Progenitor cell of endocrine pancreas (in vitro differentiated cells): ENCODE measurements around the gene HTR1D. TPM values are rescaled to one million over a fixed set of nuclear protein-coding genes. Genes with fewer than 3 reads are reported as not detected.
"Not testable (repeated sequence)": the region's sequence is repeated elsewhere in the genome, so short reads cannot be mapped to it uniquely, and the experiment has no call there.

ENCODE experiments used
- DNase-seq: peaks from one replicate; pipeline ENCODE4 v3.0.0; 2021; ENCODE audit warnings: low spot score; ENCODE audit not compliant: unreplicated experiment
- H3K27ac Mint-ChIP-seq: 2 replicates; pipeline ENCODE4 v1.8.0; 2021; ENCODE audit warnings: mild to moderate bottlenecking, moderate library complexity, mixed read lengths
- H3K27me3 Mint-ChIP-seq: 2 replicates; pipeline ENCODE4 v1.8.0; 2021; ENCODE audit warnings: mixed read lengths
- H3K36me3 Mint-ChIP-seq: 2 replicates; pipeline ENCODE4 v1.8.0; 2022; ENCODE audit warnings: mixed read lengths; ENCODE audit not compliant: insufficient read depth
- H3K4me1 Mint-ChIP-seq: 2 replicates; pipeline ENCODE4 v1.8.0; 2021; ENCODE audit warnings: low read depth, mixed read lengths
- H3K4me3 Mint-ChIP-seq: 2 replicates; pipeline ENCODE4 v1.8.0; 2021; ENCODE audit warnings: low read depth, mild to moderate bottlenecking, moderate library complexity, mixed read lengths
- H3K9me3 Mint-ChIP-seq: 2 replicates; pipeline ENCODE4 v1.8.0; 2021; ENCODE audit warnings: low read depth, mixed read lengths
- total RNA-seq: library from RNA; stranded (reverse); gene quantifications from 2 replicates; pipeline ENCODE4 v1.2.1, GENCODE V29; 2021
- TF ChIP-seq, protein P1 (sequence below): fragments of 200-600 bp; sonication (generic); IDR thresholded peaks from one replicate; pipeline ENCODE4 v1.5.0; 2021; ENCODE audit warnings: antibody characterized with exemption, mild to moderate bottlenecking; ENCODE audit not compliant: unreplicated experiment

The HTR1D gene
- total RNA-seq, 1 donor from 2014 or later: 0.31 TPM

DNA sequence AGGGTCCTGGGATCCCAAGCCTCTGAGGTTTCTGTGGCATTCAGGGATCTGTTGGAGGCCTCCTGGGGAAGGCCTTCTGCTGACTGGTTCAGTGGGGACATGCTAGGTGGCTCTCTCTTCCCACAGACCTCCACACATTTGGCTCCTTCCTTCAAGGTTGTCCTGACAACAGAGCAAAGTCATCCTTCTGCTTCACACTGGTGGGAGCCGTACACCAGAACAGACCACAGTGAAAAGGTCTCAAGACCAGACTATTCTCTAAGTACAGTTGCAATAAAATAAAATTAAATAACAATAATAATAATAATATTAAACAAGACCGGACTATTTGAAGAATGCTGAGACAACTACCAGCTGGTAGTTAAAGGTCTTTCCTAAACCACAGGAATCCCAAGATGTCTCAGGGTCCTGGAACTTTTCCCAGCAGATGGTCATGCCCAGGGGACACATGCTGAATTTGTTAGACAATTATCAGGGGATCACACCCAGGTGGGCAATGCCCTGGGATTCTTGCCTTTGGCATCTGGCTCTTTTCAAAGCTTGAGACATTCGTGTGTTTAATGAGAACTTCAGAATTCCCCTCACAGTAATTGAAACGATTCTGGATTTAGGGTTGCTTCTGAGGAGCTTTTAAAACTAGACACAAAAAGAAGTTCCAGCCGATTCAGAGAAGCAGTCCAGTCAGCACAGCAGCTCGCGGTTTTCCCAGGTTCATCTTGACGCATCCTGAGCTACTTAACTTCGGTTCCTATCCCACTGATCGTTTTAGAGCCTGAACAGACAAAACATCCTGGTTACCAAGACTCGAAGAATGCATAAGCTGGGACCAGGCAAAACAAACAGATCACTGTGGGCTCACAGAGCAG is 22.9 kb downstream of the HTR1D start:
- H3K27ac Mint-ChIP-seq: no peak overlapping the region
- H3K36me3 Mint-ChIP-seq: no peaks in the 10 kb centered on the region
- H3K4me3 Mint-ChIP-seq: no peak overlapping the region
- no peak for DNase-seq
- H3K27me3 Mint-ChIP-seq: no peaks in the 10 kb centered on the region
- TF ChIP-seq, protein P1, sequence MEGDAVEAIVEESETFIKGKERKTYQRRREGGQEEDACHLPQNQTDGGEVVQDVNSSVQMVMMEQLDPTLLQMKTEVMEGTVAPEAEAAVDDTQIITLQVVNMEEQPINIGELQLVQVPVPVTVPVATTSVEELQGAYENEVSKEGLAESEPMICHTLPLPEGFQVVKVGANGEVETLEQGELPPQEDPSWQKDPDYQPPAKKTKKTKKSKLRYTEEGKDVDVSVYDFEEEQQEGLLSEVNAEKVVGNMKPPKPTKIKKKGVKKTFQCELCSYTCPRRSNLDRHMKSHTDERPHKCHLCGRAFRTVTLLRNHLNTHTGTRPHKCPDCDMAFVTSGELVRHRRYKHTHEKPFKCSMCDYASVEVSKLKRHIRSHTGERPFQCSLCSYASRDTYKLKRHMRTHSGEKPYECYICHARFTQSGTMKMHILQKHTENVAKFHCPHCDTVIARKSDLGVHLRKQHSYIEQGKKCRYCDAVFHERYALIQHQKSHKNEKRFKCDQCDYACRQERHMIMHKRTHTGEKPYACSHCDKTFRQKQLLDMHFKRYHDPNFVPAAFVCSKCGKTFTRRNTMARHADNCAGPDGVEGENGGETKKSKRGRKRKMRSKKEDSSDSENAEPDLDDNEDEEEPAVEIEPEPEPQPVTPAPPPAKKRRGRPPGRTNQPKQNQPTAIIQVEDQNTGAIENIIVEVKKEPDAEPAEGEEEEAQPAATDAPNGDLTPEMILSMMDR: no peak
- H3K4me1 Mint-ChIP-seq: no peaks in the 10 kb centered on the region
- H3K9me3 Mint-ChIP-seq: no peaks in the 10 kb centered on the region

DNA sequence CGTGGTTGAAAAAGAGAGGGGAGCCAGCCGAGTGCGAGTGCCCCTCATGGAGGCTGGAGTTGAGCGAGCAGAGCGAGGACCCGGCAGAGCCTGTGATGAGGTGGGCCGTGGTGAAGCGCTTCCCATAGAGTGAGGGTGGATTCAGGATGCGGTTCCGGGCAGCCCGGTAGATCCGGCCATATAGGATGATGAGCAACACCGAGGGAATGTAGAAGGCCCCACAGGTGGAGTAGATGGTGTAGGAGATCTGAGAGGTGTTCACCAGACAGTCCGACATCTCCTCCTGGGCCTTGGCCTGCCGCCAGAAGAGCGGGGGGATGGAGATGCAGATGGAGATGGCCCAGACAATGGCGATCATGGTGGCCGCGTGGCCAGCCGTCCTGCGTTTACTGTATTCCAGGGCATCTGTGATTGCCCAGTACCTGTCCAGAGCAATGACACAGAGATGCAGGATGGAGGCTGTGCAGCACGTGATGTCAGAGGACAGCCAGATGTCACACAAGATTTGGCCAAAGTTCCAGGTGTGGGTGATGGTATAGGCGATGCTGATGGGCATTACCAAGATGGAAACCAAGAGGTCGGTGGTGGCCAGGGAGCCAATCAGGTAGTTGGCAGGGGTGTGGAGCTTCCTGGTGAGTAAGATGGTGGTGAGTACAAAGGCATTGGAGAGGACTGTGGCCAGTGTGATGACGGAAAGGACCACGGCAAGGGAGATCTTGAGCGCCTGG is 23.7 kb downstream of the HTR1D start:
- H3K36me3 Mint-ChIP-seq: no peaks in the 10 kb centered on the region
- TF ChIP-seq, protein P1: no peak
- H3K9me3 Mint-ChIP-seq: no peaks in the 10 kb centered on the region
- H3K4me1 Mint-ChIP-seq: no peaks in the 10 kb centered on the region
- H3K27ac Mint-ChIP-seq: no peak overlapping the region
- no peak for DNase-seq
- H3K27me3 Mint-ChIP-seq: no peaks in the 10 kb centered on the region
- no peak overlapping the region for H3K4me3 Mint-ChIP-seq

DNA sequence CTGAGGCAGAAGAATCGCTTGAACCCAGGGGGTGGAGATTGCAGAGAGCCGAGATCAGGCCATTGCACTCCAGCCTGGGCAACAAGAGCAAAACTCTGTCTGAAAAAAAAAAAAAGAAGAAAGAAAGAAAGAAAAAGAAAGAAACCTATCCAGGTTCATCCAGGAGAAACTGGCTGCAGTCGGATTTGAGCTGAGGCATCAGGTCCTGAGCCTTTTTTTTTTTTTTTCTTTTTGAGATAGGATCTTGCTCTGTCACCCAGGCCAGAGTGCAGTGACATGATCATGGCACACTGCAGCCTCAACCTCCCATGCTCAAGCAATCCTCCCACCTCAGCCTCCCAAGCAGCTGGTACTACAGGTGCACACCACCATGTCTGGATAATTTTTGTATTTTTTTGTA is 26.1 kb downstream of the HTR1D start:
- Mint-ChIP-seq H3K9me3 (no peaks in the 10 kb centered on the region), H3K27ac (no peak overlapping the region), H3K27me3 (no peaks in the 10 kb centered on the region), H3K4me3 (no peak overlapping the region), H3K36me3 (no peaks in the 10 kb centered on the region), H3K4me1 (no peaks in the 10 kb centered on the region)
- DNase-seq: no peak
- TF ChIP-seq, protein P1: no peak

DNA sequence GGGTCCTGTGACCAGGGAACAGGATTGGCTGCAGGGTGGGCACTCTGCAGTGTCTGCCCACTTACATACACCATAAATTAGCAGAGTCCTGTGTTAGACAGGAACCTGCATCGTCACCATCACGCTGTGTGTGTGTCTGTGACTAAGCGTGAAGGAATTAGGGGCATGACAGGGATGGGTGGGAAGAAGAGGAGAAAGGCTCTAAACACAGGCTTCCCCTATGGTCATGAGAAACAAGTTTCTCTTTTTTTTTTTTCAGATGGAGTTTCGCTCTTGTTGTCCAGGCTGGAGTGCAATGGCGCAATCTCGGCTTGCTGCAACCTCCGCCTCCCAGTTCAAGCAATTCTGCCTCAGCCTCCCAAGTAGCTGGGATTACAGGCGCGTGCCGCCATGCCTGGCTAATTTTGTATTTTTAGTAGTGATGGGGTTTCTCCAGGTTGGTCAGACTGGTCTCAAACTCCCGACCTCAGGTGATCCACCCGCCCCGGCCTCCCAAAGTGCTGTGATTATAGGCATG is 28.3 kb downstream of the HTR1D start:
- H3K27me3 Mint-ChIP-seq, H3K4me1 Mint-ChIP-seq, H3K4me3 Mint-ChIP-seq, DNase-seq, H3K9me3 Mint-ChIP-seq, H3K27ac Mint-ChIP-seq, H3K36me3 Mint-ChIP-seq: not testable (repeated sequence)

DNA sequence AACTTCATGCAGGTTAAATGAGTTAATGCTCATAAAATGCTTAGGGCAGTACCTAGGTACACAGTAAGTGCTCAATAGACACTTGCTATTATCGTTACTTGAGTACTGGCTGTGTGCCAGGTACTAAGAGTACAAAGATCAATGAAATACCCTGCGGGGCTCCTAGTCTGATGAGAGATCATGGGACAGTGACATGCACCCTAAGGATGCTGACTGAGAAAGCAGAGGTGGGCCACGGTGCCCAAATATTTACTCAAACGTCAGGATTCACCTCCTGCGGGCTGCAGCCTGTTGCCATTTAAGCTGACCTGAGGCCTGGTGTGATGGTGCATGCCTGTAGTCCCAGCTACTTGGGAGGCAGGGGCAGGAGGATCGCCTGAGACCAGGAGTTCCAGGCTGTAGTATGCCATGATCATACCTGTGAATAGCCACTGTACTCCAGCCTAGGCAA is 28.8 kb downstream of the HTR1D start:
- no peaks in the 10 kb centered on the region for H3K36me3 Mint-ChIP-seq
- H3K4me1 Mint-ChIP-seq: no peaks in the 10 kb centered on the region
- H3K9me3 Mint-ChIP-seq: no peaks in the 10 kb centered on the region
- H3K27ac Mint-ChIP-seq: no peak overlapping the region
- TF ChIP-seq, protein P1: no peak
- no peak for DNase-seq
- peaks cover 5% of the 10 kb centered on the region for H3K27me3 Mint-ChIP-seq
- H3K4me3 Mint-ChIP-seq: no peak overlapping the region
